Gastrocnemius medialis (tissue), 4 donors: ENCODE measurements around the gene C10orf105. TPM values are rescaled to one million over a fixed set of nuclear protein-coding genes. Genes with fewer than 3 reads are reported as not detected.

ENCODE experiments used
- ATAC-seq, 2 donors: fragments of 150-250 bp; one replicate each; pipeline ENCODE4 v1.9.1; 2016
- DNase-seq, 2 donors: peaks; one replicate each; pipeline ENCODE4 v3.0.0-alpha.2; 2019
- H3K27ac ChIP-seq, 4 donors: fragments of 200-600 bp; sonication (generic); 1 replicate in 1 of 4; 2 replicates in 3 of 4; pipeline ENCODE4 v1.5.1; 2016 to 2018; ENCODE audit warnings: mild to moderate bottlenecking in 2 of 4, moderate library complexity in 1 of 4
- H3K27me3 ChIP-seq, 3 donors: fragments of 200-600 bp; sonication (generic) in 2 of 3; 1 replicate in 1 of 3; 2 replicates in 2 of 3; pipeline versions ENCODE4 v1.5.1 to v1.6.0; 2016 to 2019; ENCODE audit warnings: mild to moderate bottlenecking in 1 of 3, moderate library complexity in 1 of 3
- H3K36me3 ChIP-seq, 2 donors: fragments of 200-600 bp; sonication (generic) in 1 of 2; one replicate each; pipeline ENCODE4 v1.5.1; 2017 to 2018
- H3K4me1 ChIP-seq, 2 donors: fragments of 200-600 bp; sonication (generic) in 1 of 2; one replicate each; pipeline ENCODE4 v1.5.1; 2016 to 2017; ENCODE audit warnings: mild to moderate bottlenecking in 2 of 2
- H3K4me3 ChIP-seq, 4 donors: fragments of 200-600 bp; sonication (generic) in 3 of 4; 1 replicate in 1 of 4; 2 replicates in 3 of 4; pipeline ENCODE4 v1.5.1; 2016 to 2019; ENCODE audit warnings: mild to moderate bottlenecking in 2 of 4
- H3K9me3 ChIP-seq, 3 donors: fragments of 200-600 bp; sonication (generic) in 2 of 3; 1 replicate in 1 of 3; 2 replicates in 2 of 3; pipeline ENCODE4 v1.5.1; 2016 to 2019
- POLR2A ChIP-seq, 2 donors: fragments of 450-650 bp; IDR thresholded peaks; one replicate each; pipeline ENCODE4 v1.6.1; 2017; ENCODE audit warnings: antibody characterized with exemption in 2 of 2, mild to moderate bottlenecking in 2 of 2, moderate library complexity in 2 of 2
- in situ Hi-C, 4 donors: fragments of 200-750 bp; cut with MboI; loops; one replicate each; pipeline versions ENCODE4 v1.15.0 to v1.8.0; 2017; ENCODE audit warnings: low sequenced_read_pairs in 4 of 4
- intact Hi-C: fragments of 100-400 bp; cut with DNase I; formaldehyde crosslinking; loops from one replicate; pipeline ENCODE4 v1.15.1; 2023; ENCODE audit warnings: low total_unique reads
- total RNA-seq, 4 donors: library from RNA; depleted of rRNA; stranded (reverse); fragments of >200 nt; gene quantifications; one replicate each; pipeline versions ENCODE4 v1.1.0 to v1.2.3, GENCODE V29; 2016
- TF ChIP-seq, protein P1 (sequence below), 5 experiments: fragments of 450-650 bp in 3 of 5; fragments of 200-600 bp in 2 of 5; sonication (generic) in 2 of 5; IDR thresholded peaks in 4 of 5; conservative IDR thresholded peaks in 1 of 5; 1 replicate in 4 of 5; 2 replicates in 1 of 5; pipeline ENCODE4 v1.5.1; 2016 to 2019; ENCODE audit warnings: antibody characterized with exemption in 5 of 5, mild to moderate bottlenecking in 3 of 5, moderate library complexity in 3 of 5

C10orf105 gene
- total RNA-seq, 4 donors from 2014 or later = not detected

DNA sequence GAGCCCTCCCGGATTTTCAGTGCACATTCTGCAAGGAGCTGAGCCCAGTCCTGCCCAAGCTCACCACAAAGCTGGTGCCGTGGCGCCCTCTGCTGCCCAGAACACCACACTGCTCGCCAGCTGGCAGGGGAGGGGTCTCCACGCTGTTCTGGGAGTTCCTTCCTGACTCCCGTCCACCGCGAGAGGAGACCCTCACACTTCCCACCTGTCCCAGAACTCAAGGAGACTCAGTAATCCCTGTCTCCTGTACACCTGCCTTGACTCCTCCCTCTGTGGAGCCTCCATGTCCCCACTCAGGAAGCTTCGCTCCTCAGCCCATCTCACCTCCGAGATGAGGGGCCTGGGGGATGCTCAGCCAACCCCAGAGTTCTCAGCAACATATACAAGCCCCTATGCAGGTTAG, 11.3 kb downstream of the C10orf105 start:
- Histone ChIP-seq H3K9me3 (no peaks in the 10 kb centered on the region), H3K27me3 (no peaks in the 10 kb centered on the region), H3K4me3 (no peak overlapping the region), H3K36me3 (no peaks in the 10 kb centered on the region), H3K27ac (no peak overlapping the region), H3K4me1 (peaks cover 11 to 14% of the 10 kb centered on the region in 2 donors)
- in situ Hi-C loops = loop anchor here in 3 of 4 donors (10.0 kb wide), 2 partner anchors 324 to 394 kb away; partner anchors contain the start of gene SLC29A3 (in 2 of the 3)
- intact Hi-C loops = loop anchor here (5.0 kb wide), 2 partner anchors 104 to 311 kb away; partner anchors contain the start of gene CDH23
- ATAC-seq (no peak), DNase-seq (no peak)
- no peak for TF ChIP-seq POLR2A (IDR thresholded peaks at IDR 0.05)
- TF ChIP-seq, protein P1, sequence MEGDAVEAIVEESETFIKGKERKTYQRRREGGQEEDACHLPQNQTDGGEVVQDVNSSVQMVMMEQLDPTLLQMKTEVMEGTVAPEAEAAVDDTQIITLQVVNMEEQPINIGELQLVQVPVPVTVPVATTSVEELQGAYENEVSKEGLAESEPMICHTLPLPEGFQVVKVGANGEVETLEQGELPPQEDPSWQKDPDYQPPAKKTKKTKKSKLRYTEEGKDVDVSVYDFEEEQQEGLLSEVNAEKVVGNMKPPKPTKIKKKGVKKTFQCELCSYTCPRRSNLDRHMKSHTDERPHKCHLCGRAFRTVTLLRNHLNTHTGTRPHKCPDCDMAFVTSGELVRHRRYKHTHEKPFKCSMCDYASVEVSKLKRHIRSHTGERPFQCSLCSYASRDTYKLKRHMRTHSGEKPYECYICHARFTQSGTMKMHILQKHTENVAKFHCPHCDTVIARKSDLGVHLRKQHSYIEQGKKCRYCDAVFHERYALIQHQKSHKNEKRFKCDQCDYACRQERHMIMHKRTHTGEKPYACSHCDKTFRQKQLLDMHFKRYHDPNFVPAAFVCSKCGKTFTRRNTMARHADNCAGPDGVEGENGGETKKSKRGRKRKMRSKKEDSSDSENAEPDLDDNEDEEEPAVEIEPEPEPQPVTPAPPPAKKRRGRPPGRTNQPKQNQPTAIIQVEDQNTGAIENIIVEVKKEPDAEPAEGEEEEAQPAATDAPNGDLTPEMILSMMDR (IDR thresholded peaks at IDR 0.05 in 4 of 5, conservative IDR thresholded peaks at IDR 0.05 in 1 of 5) = peak; percentile 71 to 84 (median 75)

DNA sequence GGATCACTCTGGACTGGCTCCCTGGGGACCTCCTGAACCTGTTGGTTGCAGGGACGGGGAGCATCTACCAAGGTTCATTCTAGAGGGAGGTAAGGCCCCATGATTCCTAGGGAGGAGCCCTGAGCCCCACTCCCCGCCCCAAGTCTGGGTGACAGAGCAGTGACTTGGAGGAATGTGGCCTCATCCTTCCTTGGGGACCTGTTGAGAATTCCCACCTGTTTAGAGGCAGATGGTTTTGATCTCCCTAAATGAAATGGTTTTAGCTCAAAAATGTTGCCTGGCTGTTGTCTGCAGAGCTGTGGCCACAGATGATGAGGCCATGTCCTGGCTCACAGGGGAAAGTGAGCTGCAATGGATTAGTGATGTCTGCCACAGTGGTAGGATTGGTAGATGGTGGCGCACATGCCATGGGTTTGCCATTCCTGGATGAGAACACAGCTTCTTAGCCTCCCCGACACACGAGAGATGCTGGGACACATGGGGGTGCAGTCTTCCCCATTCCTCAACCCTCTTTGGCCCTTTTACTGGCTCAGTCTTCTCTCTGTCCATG, 12.3 kb downstream of the C10orf105 start:
- intact Hi-C loops (loop anchor here (5.0 kb wide), 2 partner anchors 105 to 310 kb away; partner anchors contain the start of gene CDH23), in situ Hi-C loops (loop anchor here in 3 of 4 donors (10.0 kb wide), 2 partner anchors 323 to 393 kb away; partner anchors contain the start of gene SLC29A3 (in 2 of the 3))
- Histone ChIP-seq H3K36me3 (no peaks in the 10 kb centered on the region), H3K27me3 (no peaks in the 10 kb centered on the region), H3K9me3 (no peaks in the 10 kb centered on the region), H3K4me1 (peaks cover 5 to 7% of the 10 kb centered on the region in 2 donors), H3K4me3 (no peak overlapping the region), H3K27ac (no peak overlapping the region)
- TF ChIP-seq POLR2A (IDR thresholded peaks at IDR 0.05) = no peak
- TF ChIP-seq, protein P1 (IDR thresholded peaks at IDR 0.05 in 4 of 5, conservative IDR thresholded peaks at IDR 0.05 in 1 of 5) = no peak
- no peak for DNase-seq
- ATAC-seq = no peak

DNA sequence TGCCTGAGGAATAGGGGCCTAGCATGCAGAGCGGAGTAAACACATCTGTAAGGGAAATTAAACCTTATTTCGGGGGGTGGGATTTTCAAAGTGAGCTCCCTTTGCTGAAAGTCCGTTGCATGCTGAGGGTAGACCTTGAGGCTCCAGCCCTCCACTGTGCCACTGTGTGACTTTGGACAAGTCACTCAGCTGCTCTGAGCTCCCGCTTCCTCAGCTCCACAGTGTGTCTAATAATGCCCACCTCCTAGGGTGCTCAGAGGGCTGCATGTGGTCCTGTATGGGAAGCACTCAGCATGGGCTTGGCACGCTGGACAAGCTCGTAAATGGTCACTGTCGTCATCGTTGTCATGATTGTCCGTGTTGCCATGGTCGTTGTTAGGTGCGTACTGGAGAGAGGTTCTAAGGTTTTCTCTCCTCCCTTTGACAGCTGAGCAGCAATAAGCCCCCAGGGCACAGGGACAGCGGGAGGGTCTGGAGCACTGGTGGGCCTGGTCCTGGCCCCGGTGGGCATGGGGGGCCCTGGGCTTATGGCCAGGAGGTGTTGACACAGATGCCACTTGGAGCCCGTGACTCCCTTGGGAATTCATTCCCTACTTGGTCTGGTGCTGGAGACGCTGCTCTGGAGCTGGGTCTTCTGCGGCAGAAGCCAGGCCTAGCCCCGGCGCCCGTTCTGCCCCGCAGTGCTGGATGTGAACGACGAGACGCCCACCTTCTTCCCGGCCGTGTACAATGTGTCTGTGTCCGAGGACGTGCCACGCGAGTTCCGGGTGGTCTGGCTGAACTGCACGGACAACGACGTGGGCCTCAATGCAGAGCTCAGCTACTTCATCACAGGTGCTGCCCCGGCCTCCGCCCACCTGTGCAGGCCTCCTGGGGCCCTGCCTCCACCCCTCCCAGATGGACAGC, 13.1 kb downstream of the C10orf105 start:
- H3K27me3 ChIP-seq = no peaks in the 10 kb centered on the region
- in situ Hi-C loops = loop anchor here in 3 of 4 donors (10.0 kb wide), 2 partner anchors 322 to 392 kb away; partner anchors contain the start of gene SLC29A3 (in 2 of the 3)
- peaks cover 5 to 7% of the 10 kb centered on the region in 2 donors for H3K4me1 ChIP-seq
- no peak overlapping the region for H3K27ac ChIP-seq
- DNase-seq (no peak), ATAC-seq (no peak)
- TF ChIP-seq POLR2A (IDR thresholded peaks at IDR 0.05) = no peak
- TF ChIP-seq, protein P1 (IDR thresholded peaks at IDR 0.05 in 4 of 5, conservative IDR thresholded peaks at IDR 0.05 in 1 of 5) = no peak
- intact Hi-C loops = loop anchor here (5.0 kb wide), 2 partner anchors 106 to 309 kb away; partner anchors contain the start of gene CDH23
- no peaks in the 10 kb centered on the region for H3K36me3 ChIP-seq
- H3K9me3 ChIP-seq = no peaks in the 10 kb centered on the region
- no peak overlapping the region for H3K4me3 ChIP-seq

DNA sequence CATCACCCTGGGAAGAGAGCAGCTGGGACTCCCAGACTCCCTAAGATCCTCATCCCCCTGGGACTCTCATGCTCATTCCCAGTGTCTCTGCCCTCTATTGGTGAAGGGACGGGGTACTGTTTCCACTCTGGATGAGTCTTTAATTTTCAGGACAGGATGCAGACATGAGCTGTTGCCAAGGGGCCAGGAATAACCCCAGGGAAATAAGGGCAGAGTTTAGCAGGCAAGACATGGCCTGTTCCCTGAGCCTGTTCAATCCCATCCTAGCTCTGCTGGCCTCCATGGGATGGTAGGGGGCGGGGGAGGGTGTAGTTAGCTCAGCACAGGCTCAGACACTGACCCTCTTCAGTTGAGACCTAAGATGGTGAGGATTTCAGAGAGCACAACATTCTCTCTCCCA, 14.0 kb downstream of the C10orf105 start:
- TF ChIP-seq POLR2A (IDR thresholded peaks at IDR 0.05) = no peak
- TF ChIP-seq, protein P1 (IDR thresholded peaks at IDR 0.05 in 4 of 5, conservative IDR thresholded peaks at IDR 0.05 in 1 of 5) = no peak
- no peak overlapping the region for H3K4me3 ChIP-seq
- intact Hi-C loops (loop anchor here (5.0 kb wide), 2 partner anchors 107 to 308 kb away; partner anchors contain the start of gene CDH23), in situ Hi-C loops (loop anchor here in 3 of 4 donors (10.0 kb wide), 2 partner anchors 321 to 391 kb away; partner anchors contain the start of gene SLC29A3 (in 2 of the 3))
- no peaks in the 10 kb centered on the region for H3K9me3 ChIP-seq
- no peak overlapping the region for H3K27ac ChIP-seq
- no peak for ATAC-seq
- peaks cover 5 to 16% of the 10 kb centered on the region in 2 donors for H3K4me1 ChIP-seq
- H3K27me3 ChIP-seq = no peaks in the 10 kb centered on the region
- no peak for DNase-seq
- no peaks in the 10 kb centered on the region for H3K36me3 ChIP-seq
